NCI-H2196 (cell line): ENCODE results near the gene MSTN.
"Not testable (repeated sequence)": the region's sequence is repeated elsewhere in the genome, so short reads cannot be mapped to it uniquely, and the experiment has no call there.

Experiments
- DNase-seq: peaks from one replicate; lab custom pipeline; 2025; ENCODE audit not compliant: unreplicated experiment; lab: John Stamatoyannopoulos, UW

The MSTN gene

DNA sequence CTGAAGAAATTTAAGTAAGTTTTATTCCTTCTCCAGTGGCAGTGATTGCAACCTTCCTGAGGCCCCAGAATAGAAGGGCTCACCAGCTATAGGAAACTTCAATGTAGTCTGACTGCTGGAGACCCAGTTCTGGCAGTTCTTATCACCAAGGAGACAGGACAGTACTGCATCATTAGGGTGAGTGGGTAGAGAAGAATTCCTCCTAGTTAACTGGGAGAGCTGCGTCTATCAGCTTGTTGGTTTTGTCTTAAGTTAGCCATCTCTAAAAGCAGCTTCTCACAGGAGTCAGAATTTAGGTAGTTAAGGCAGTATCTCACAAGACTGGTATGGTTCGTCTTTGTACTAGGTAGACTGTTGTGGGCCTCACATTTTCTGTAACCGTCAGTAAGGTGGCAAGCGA is 3.3 kb upstream of the MSTN start:
- DNase-seq, result no peak

- DNase-seq, result no peak
Observed at GRCh38 chr2:190063624-190064023, 1.1 kb upstream of the MSTN start.

DNA sequence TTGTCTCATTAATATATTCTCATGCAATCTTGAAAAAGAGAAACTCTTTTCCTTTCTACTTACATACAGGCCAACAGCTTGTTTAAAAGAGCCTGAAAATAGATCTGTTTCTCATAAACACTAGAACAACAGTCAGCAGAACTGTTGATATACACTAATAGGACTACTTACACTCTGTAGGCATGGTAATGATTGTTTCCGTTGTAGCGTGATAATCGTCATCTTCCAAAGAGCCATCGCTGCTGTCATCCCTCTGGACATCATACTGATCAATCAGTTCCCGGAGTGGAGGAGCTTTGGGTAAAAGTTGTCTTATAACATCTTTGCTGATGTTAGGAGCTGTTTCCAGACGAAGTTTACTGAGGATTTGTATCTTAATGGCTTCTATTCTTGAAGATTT is 476 bp downstream of the MSTN start:
- DNase-seq, result no peak

DNA sequence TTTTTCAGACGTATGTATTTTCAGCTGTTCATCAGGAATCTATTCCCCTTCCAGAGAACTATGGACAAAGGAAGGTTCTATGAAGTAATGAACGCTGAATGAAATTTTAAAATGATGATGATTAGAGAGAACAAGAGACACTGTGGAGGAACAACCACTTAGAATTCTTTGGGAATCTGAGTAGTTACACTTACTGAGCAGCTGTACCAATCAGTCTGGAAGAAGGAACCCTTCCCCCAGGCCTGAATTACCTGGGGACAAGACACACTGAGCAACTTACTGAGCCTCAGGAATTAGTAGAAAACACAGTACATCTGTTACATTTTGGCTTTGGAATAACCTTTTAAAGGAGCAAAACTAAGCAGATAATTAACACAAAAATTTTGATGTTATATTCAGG is 1.9 kb downstream of the MSTN start:
- DNase-seq, result no peak

GRCh38 chr2:190060019-190060418 is 2.5 kb downstream of the MSTN start:
- no peak for DNase-seq

- DNase-seq, result no peak
Observed at GRCh38 chr2:190053426-190053825, 9.1 kb downstream of the MSTN start.

- no peak for DNase-seq
Observed at GRCh38 chr2:190052307-190052706, 10.2 kb downstream of the MSTN start.

DNA sequence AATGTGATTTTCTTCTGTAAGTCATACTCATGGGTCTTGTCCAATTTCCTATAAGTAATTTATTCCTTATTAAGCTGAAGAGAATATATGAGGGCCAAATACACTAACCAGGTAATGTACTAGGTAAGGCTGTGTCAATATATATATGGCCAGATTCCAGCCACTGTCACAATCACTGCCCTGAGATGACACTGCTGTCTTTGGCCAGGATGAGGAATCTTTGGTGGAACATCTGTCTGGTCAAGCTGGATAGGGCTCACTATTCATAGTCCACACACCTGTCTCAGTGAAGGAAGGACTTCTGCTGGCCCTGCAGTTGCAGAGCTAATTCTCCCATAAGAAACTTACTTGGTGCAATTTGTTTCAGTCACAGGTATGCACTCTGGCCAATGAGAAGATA is 11.3 kb downstream of the MSTN start:
- no peak for DNase-seq

DNA sequence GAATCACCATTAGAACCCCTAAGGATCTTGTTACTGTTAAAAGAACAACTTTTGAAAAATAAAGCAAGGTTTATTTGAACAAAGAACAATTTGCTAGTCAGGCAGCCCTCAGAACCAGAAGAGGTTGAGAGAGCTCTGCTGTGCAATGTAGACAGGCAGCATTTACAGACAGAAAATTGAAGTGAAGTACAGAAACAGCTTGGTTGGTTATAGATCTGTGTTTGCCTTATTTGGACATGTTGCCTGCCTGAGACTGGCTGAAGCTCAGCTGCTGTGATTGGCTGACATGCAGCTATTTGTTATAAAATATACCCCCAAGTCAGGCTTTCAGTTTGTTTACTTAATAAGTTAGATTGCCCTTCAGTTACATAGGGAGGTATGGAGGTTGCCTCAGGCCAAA is 12.5 kb downstream of the MSTN start:
- DNase-seq, result no peak

GRCh38 chr2:190044866-190045265 is 17.7 kb downstream of the MSTN start:
- no peak for DNase-seq

GRCh38 chr2:190043441-190043840 is 19.1 kb downstream of the MSTN start:
- no peak for DNase-seq

DNA sequence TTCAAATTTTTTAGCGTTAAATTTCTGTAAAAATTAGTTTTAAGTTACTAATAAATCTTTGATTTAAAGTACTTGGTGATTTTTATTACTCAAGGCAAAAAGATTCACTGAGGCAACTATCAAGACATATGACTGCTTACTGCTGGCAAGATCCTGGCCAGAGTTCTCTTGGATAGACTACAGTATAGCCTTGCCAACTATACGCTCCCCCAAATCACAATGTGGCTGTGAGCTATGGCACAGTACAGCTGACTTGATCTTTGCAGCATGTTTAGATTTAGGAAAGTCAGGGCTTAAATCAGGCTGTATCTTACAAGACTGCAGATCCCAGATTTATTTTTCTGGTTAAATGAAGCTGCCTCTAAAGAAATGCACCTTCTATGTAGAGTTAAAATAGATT is 26.5 kb downstream of the MSTN start:
- DNase-seq, result no peak

GRCh38 chr2:190034417-190034816 is 28.1 kb downstream of the MSTN start:
- DNase-seq, result not testable (repeated sequence)

- DNase-seq, result no peak
Observed at GRCh38 chr2:190031969-190032618, 30.4 kb downstream of the MSTN start.

- DNase-seq, result peak; percentile 36
Observed at GRCh38 chr2:190023860-190024259, 38.7 kb downstream of the MSTN start.

DNA sequence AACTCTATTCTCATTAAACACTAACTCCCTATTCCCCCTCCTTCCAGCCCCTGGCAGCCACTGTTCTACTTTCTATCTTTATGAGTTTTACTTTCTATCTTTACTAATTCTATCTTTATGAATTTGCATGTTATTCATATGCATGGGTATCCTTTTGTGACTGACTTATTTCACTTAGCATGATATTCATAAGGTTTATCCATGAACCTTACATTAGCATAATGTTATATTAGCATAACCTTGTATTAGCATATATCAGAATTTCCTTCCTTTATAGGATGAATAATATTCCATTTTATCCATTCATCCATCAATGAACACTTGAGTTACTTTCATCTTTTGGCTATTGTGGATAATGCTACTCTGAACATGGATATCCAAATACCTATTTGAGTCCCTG is 41.8 kb downstream of the MSTN start:
- DNase-seq, result no peak

- DNase-seq, result no peak
Observed at GRCh38 chr2:190017837-190018236, 44.7 kb downstream of the MSTN start.

DNA sequence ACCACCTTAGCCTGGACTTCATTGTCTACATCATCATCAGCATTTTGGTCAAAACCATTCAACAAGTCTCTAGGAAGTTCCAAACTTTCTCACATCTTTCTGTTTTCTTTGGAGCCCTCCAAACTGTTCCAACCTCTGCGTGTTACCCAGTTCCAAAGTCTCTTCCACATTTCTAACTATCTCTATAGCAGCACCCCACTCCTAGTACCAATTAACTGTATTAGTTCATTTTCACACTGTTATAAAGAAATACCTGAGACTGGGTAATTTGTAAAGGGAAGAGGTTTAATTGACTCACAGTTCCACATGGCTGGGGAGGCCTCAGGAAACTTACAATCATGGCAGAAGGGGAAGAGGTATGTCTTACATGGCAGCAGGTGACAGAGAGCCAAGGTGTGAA is 46.6 kb downstream of the MSTN start:
- DNase-seq, result not testable (repeated sequence)
